Prostate gland (tissue), 2 donors: Measurements from ENCODE around the gene MCC.

ENCODE experiments used
- POLR2A ChIP-seq: fragments of 450-650 bp; IDR thresholded peaks from one replicate; pipeline ENCODE4 v1.6.1; 2016; ENCODE audit warnings: antibody characterized with exemption, mild to moderate bottlenecking
- TF ChIP-seq, protein P1 (sequence below), 4 experiments: fragments of 200-600 bp in 2 of 4; fragments of 450-650 bp in 2 of 4; sonication (generic) in 2 of 4; IDR thresholded peaks; 1 replicate in 3 of 4; 2 replicates in 1 of 4; pipeline ENCODE4 v1.5.1; 2016 to 2019; ENCODE audit warnings: antibody characterized with exemption in 4 of 4, mild to moderate bottlenecking in 2 of 4, moderate library complexity in 2 of 4

DNA sequence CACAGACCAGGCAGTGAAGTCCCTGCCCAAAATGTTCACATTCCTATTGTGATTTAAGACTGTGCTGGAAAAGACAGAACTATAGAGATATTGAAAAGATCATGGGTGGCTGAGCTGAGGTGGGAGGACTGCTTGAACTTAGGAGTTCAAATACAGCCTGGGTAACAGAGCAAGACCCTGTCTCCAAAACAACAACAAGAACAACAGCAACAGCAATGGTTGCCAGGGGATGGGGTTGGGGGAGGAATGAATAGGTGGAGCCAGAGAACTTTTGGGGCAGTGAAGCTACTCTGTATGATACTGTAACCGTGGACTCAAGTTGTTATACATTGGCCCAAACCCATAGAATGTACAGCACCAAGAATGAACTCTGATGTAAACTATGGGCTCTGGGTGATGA lies 423.4 kb downstream of the MCC start:
- no peak for TF ChIP-seq POLR2A
- TF ChIP-seq, protein P1, sequence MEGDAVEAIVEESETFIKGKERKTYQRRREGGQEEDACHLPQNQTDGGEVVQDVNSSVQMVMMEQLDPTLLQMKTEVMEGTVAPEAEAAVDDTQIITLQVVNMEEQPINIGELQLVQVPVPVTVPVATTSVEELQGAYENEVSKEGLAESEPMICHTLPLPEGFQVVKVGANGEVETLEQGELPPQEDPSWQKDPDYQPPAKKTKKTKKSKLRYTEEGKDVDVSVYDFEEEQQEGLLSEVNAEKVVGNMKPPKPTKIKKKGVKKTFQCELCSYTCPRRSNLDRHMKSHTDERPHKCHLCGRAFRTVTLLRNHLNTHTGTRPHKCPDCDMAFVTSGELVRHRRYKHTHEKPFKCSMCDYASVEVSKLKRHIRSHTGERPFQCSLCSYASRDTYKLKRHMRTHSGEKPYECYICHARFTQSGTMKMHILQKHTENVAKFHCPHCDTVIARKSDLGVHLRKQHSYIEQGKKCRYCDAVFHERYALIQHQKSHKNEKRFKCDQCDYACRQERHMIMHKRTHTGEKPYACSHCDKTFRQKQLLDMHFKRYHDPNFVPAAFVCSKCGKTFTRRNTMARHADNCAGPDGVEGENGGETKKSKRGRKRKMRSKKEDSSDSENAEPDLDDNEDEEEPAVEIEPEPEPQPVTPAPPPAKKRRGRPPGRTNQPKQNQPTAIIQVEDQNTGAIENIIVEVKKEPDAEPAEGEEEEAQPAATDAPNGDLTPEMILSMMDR (IDR thresholded peaks at IDR 0.05) = no peak
